H1 (cell line): ENCODE data around the gene PCDHGA1. TPM values are rescaled to one million over a fixed set of nuclear protein-coding genes. Genes with fewer than 3 reads are reported as not detected.
A peak's percentile ranks its signal among the peaks of the same experiment; 100 is the strongest.

Experiments used
- BACH1 ChIP-seq: IDR thresholded peaks from 2 replicates; pipeline ENCODE4 v1.6.1; 2012; ENCODE audit warnings: low read length, improper control_type of control experiment
- CBX5 ChIP-seq: fragments of 300-800, 300-1000 bp; sonication (generic); IDR thresholded peaks from 2 replicates; pipeline ENCODE4 v1.7.1; 2016; ENCODE audit warnings: antibody characterized with exemption, low read length, low read depth
- CHD1 ChIP-seq: IDR thresholded peaks from 2 replicates; pipeline ENCODE4 v1.6.1; 2012; ENCODE audit warnings: low read depth, low read length, improper control_type of control experiment
- CTBP2 ChIP-seq: IDR thresholded peaks from 2 replicates; pipeline ENCODE4 v1.7.0; 2011; ENCODE audit warnings: borderline replicate concordance, mild to moderate bottlenecking, moderate library complexity, mixed read lengths, low read length; ENCODE audit not compliant: insufficient read depth, insufficient read length
- E2F6 ChIP-seq: IDR thresholded peaks from 2 replicates; pipeline ENCODE4 v1.6.1; 2012; ENCODE audit warnings: inconsistent platforms
- FOSL1 ChIP-seq: IDR thresholded peaks from 2 replicates; pipeline ENCODE4 v1.6.1; 2011; ENCODE audit warnings: mild to moderate bottlenecking, low read depth, low read length, moderate library complexity; ENCODE audit not compliant: insufficient read depth
- GABPA ChIP-seq: IDR thresholded peaks from 2 replicates; pipeline ENCODE4 v1.6.1; 2011; ENCODE audit warnings: mild to moderate bottlenecking, low read length, moderate library complexity, borderline replicate concordance; ENCODE audit not compliant: insufficient read depth
- JUND ChIP-seq: IDR thresholded peaks from 2 replicates; pipeline ENCODE4 v1.6.1; 2011; ENCODE audit warnings: mild to moderate bottlenecking, improper control_type of control experiment, low read length
- KDM1A ChIP-seq: fragments of 200-600, 300-600 bp; sonication (generic); IDR thresholded peaks from 2 replicates; pipeline ENCODE4 v1.7.1; 2016; ENCODE audit warnings: mild to moderate bottlenecking, low read length, borderline replicate concordance
- PHF8 ChIP-seq: fragments of 200-600 bp; sonication (generic); conservative IDR thresholded peaks from 2 replicates; pipeline ENCODE4 v1.7.1; 2012; ENCODE audit warnings: low read depth, mild to moderate bottlenecking, inconsistent platforms, low read length, moderate library complexity
- RAD21 ChIP-seq, 2 experiments: IDR thresholded peaks in 1 of 2; conservative IDR thresholded peaks in 1 of 2; 2 replicates each; pipeline ENCODE4 v1.6.1; 2011; ENCODE audit warnings: low read depth in 2 of 2, low read length in 2 of 2, improper control_type of control experiment in 1 of 2, inconsistent platforms in 1 of 2, mild to moderate bottlenecking in 1 of 2, moderate library complexity in 1 of 2
- SIN3A ChIP-seq, 2 experiments: IDR thresholded peaks in 1 of 2; conservative IDR thresholded peaks in 1 of 2; 2 replicates each; pipeline ENCODE4 v1.6.1; 2011 to 2012; ENCODE audit warnings: low read length in 2 of 2, improper control_type of control experiment in 1 of 2, low read depth in 1 of 2, mild to moderate bottlenecking in 1 of 2
- SRF ChIP-seq: IDR thresholded peaks from 2 replicates; pipeline ENCODE4 v1.6.1; 2011; ENCODE audit warnings: mild to moderate bottlenecking, low read depth, low read length, moderate library complexity
- TAF1 ChIP-seq: IDR thresholded peaks from 2 replicates; pipeline ENCODE4 v1.6.1; 2011; ENCODE audit warnings: mild to moderate bottlenecking, low read depth, low read length
- TEAD4 ChIP-seq: IDR thresholded peaks from 2 replicates; pipeline ENCODE4 v1.6.1; 2012; ENCODE audit warnings: low read depth, low read length, inconsistent platforms, mixed read lengths
- polyA plus RNA-seq, 7 experiments: library from polyadenylated mRNA; depleted of rRNA in 3 of 7; stranded (reverse) in 5 of 7; unstranded in 2 of 7; fragments of >200 nt in 5 of 7; fragments of 200-250 nt in 2 of 7; gene quantifications; 1 replicate in 5 of 7; 2 replicates in 1 of 7; 4 replicates in 1 of 7; pipeline versions ENCODE4 v1.2.1 to v1.2.3, GENCODE V29; 2011 to 2013; ENCODE audit warnings: missing spikeins in 2 of 7, mixed read lengths in 2 of 7
- total RNA-seq: library from RNA; stranded (reverse); fragmentation: NEBNext Ultra II Directional; extraction: Animal tissue kit (Norgen Biotek cat#: 25700); gene quantifications from 2 replicates; pipeline ENCODE4 v1.2.1, GENCODE V29; 2021

Gene PCDHGA1
- total and polyA plus RNA-seq, 2 of the 8 experiments (the other 6 are each of a cell fraction or from before 2014, with no cell fraction given): 0.57 to 0.89 TPM

GRCh38 chr5:141412854-141413539 is 82.7 kb downstream of the PCDHGA1 start, which contains the start of gene PCDHGA10 (continued):
- TF ChIP-seq PHF8 (peak; percentile 35; the same call in 1 of the 2 replicates), SRF (no peak), BACH1 (no peak), SIN3A (conservative IDR thresholded peaks at IDR 0.05 in 1 of 2, IDR thresholded peaks at IDR 0.05 in 1 of 2; ENCODE audit: low read depth in 1 of 2, low read length in 2 of 2) (peak in 1 of 2 experiments; percentile 36; a peak in 2 of 4 replicates), FOSL1 (no peak), RAD21 (IDR thresholded peaks at IDR 0.05 in 1 of 2, conservative IDR thresholded peaks at IDR 0.05 in 1 of 2; ENCODE audit: low read depth in 2 of 2, low read length in 2 of 2) (peak; percentile 84), JUND (no peak), TAF1 (0 out of 2 replicates have a peak, but pooled peaks have one; percentile 24), TEAD4 (no peak), KDM1A (no peak), GABPA (no peak), CBX5 (no peak), E2F6 (no peak), CTBP2 (no peak), CHD1 (no peak)
